Heart right ventricle (tissue), 16 donors: ENCODE measurements around the gene GASK1A. TPM values are rescaled to one million over a fixed set of nuclear protein-coding genes. Genes with fewer than 3 reads are reported as not detected.

Source experiments
- ATAC-seq, 8 donors: fragments of 200-7000 bp; cut with Tn5 transposase; one replicate each; pipeline ENCODE4 v1.9.1; 2020; ENCODE audit warnings: mild to moderate bottlenecking in 8 of 8, moderate library complexity in 8 of 8, moderate number of reproducible peaks in 1 of 8
- DNase-seq, 2 donors: peaks; one replicate each; pipeline ENCODE4 v3.0.0-alpha.2; 2020
- H3K27ac ChIP-seq, 10 donors: fragments of 200-600 bp; sonication (generic) in 2 of 10; one replicate each; pipeline versions ENCODE4 v1.5.0 to v1.8.0; 2020 to 2022; ENCODE audit warnings: mild to moderate bottlenecking in 3 of 10
- H3K27me3 ChIP-seq, 7 donors: fragments of 200-600 bp; one replicate each; pipeline ENCODE4 v1.8.0; 2021 to 2022; ENCODE audit warnings: mild to moderate bottlenecking in 2 of 7
- H3K36me3 ChIP-seq, 9 donors: fragments of 200-600 bp; sonication (generic) in 1 of 9; one replicate each; pipeline versions ENCODE4 v1.5.0 to v1.8.0; 2020 to 2022; ENCODE audit warnings: mild to moderate bottlenecking in 2 of 9
- H3K4me1 ChIP-seq, 9 donors: fragments of 200-600 bp; sonication (generic) in 1 of 9; one replicate each; pipeline versions ENCODE4 v1.5.0 to v1.8.0; 2020 to 2022; ENCODE audit warnings: mild to moderate bottlenecking in 4 of 9
- H3K4me3 ChIP-seq, 10 donors: fragments of 200-600 bp; sonication (generic) in 2 of 10; one replicate each; pipeline versions ENCODE4 v1.5.0 to v1.8.0; 2020 to 2022; ENCODE audit warnings: mild to moderate bottlenecking in 7 of 10, moderate library complexity in 2 of 10
- H3K9me3 ChIP-seq, 11 donors: fragments of 200-600 bp in 10 of 11; sonication (generic) in 2 of 11; one replicate each; pipeline versions ENCODE4 v1.5.0 to v1.8.0; 2013 to 2022; ENCODE audit warnings: mild to moderate bottlenecking in 2 of 11, control low read depth in 1 of 11, moderate library complexity in 1 of 11
- WGBS, 2 donors: extraction: QIAGEN DNeasy Blood & Tissue Kit; methylation state at CpG; one replicate each; pipeline ENCODE4 v1.1.7; 2013; ENCODE audit warnings: inconsistent platforms in 1 of 2; 5-methylcytosine and 5-hydroxymethylcytosine counted together
- intact Hi-C, 10 donors: fragments of 100-400 bp; cut with DNase I; formaldehyde crosslinking; loops; one replicate each; pipeline versions ENCODE4 v1.11.1 to v1.14.2; 2022
- polyA plus RNA-seq, 2 donors: library from polyadenylated mRNA; stranded (reverse); fragments of 200-250 nt; gene quantifications; one replicate each; pipeline ENCODE4 v1.2.3, GENCODE V29; 2013
- total RNA-seq, 10 donors: library from RNA; stranded (reverse); fragmentation: NEBNext Ultra II Directional in 3 of 10; extraction: Animal tissue kit (Norgen Biotek cat#: 25700) in 3 of 10; gene quantifications; one replicate each; pipeline versions ENCODE4 v1.2.1 to v1.2.4, GENCODE V29; 2021 to 2023
- TF ChIP-seq, protein P1 (sequence below), 9 donors: fragments of 200-600 bp; sonication (generic) in 2 of 9; IDR thresholded peaks; one replicate each; pipeline versions ENCODE4 v1.5.0 to v1.8.0; 2021 to 2022; ENCODE audit warnings: antibody characterized with exemption in 9 of 9, mild to moderate bottlenecking in 5 of 9, moderate library complexity in 1 of 9
- donor health status: Arrhythmogenic right ventricular cardiomyopathy.
- donor health status: ischemic (EF 13 %, LVEDD 7.1; RV severe dilation, severe dysfunction).
- donor health status: healthy with polysubstance abuse.
- donor health status: DM: no; HTN: yes; CAD: no.
- donor health status: DM: no; HTN: no; CAD: no.
- donor health status: ischemic (EF 25% LVEDD 6.9; RV normal size, moderate dysfunction).
- donor health status: ischemic (EF 25% LVEDD 5.7; RV mildly dilated, moderate dysfunction).
- donor health status: healthy.
- donor health status: DM: yes; HTN: yes; CAD: no.
- donor health status: Ischemic cardiomyopathy.
- donor health status: ischemic (EF 35%, LVEDD 5.7; RV mildly dilated, moderate dysfunction).
- donor health status: nonischemic (EF 11% LVEDD 7.7; RV severe dilation, severe dysfunction).
- donor health status: DM: yes; HTN: yes; CAD: no.
- donor health status: PGD.
- donor health status: ischemic (EF 29% LVEDD 5.4; RV normal size, mild dysfunction).
- donor health status: nonischemic (EF 23%, LVEDD 6.1; RV moderate dilation, normal function).

GASK1A gene
- total and polyA plus RNA-seq, 12 donors, result 0.28 to 1.5 (median 0.58) TPM

DNA sequence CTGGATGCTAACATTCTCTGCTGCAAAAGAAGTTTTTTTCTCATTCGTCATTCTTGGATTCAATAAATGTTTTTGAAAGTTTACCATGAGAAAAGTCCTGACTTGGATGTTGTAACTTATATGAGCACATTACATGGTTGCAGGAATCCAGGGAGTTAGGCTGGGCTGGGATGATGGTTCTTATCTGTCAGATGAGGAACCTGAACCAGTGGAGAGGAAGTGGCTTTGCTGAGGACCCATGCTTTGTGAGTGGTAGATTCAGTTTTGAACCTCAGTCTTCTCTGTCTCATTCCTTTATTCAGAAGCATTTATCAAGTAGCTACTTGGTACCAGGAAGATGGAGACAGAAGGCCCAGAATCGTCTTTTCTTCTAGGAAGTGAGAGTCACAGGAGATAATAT lies 3.7 kb upstream of the GASK1A start:
- H3K36me3 ChIP-seq, result no peaks in the 10 kb centered on the region
- TF ChIP-seq, protein P1, sequence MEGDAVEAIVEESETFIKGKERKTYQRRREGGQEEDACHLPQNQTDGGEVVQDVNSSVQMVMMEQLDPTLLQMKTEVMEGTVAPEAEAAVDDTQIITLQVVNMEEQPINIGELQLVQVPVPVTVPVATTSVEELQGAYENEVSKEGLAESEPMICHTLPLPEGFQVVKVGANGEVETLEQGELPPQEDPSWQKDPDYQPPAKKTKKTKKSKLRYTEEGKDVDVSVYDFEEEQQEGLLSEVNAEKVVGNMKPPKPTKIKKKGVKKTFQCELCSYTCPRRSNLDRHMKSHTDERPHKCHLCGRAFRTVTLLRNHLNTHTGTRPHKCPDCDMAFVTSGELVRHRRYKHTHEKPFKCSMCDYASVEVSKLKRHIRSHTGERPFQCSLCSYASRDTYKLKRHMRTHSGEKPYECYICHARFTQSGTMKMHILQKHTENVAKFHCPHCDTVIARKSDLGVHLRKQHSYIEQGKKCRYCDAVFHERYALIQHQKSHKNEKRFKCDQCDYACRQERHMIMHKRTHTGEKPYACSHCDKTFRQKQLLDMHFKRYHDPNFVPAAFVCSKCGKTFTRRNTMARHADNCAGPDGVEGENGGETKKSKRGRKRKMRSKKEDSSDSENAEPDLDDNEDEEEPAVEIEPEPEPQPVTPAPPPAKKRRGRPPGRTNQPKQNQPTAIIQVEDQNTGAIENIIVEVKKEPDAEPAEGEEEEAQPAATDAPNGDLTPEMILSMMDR (IDR thresholded peaks at IDR 0.05), result no peak
- intact Hi-C loops, result loop anchor here in 1 of 10 donors (10.0 kb wide), 1 partner anchor 539 kb away; no protein-coding TSS in a partner anchor
- H3K9me3 ChIP-seq, result peaks cover 0 to 28% (median 7%) of the 10 kb centered on the region in 11 donors
- H3K4me3 ChIP-seq, result no peak overlapping the region
- WGBS, 2 donors, result 81 to 83% methylated on average over 2 of the region's 2 CpGs
- DNase-seq (no peak), ATAC-seq (no peak)
- peaks cover 4 to 17% (median 10%) of the 10 kb centered on the region in 9 donors for H3K4me1 ChIP-seq
- peaks cover 0 to 22% (median 20%) of the 10 kb centered on the region in 7 donors for H3K27me3 ChIP-seq
- no peak overlapping the region for H3K27ac ChIP-seq

DNA sequence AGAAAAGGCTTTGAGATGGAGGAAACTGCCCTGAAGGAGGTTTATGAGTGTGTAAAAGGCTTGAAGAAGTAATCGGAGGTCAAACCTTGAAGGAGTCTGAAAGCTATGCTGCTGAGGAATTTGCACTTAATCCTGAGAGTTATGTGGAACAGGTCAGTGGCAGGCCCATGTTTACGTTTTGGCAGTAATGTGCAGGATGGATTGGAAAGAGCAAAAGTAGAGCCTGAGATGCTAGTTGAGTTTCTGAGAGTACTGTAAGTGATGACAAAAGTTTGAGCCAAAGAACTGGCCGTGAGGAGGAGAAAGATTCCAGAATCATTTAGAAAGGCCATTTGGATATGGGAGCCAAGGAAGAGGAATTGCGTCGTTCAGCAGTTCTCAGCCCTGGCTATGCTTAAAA lies 3.2 kb upstream of the GASK1A start:
- WGBS, 2 donors, result 91 to 93% methylated on average over 5 of the region's 5 CpGs
- Histone ChIP-seq H3K4me3 (no peak overlapping the region), H3K27ac (no peak overlapping the region), H3K9me3 (peaks cover 0 to 28% (median 7%) of the 10 kb centered on the region in 11 donors), H3K27me3 (peaks cover 0 to 27% (median 25%) of the 10 kb centered on the region in 7 donors), H3K4me1 (peaks cover 4 to 22% (median 10%) of the 10 kb centered on the region in 9 donors), H3K36me3 (no peaks in the 10 kb centered on the region)
- ATAC-seq, result no peak
- intact Hi-C loops, result loop anchor here in 1 of 10 donors (10.0 kb wide), 1 partner anchor 539 kb away; no protein-coding TSS in a partner anchor
- no peak for DNase-seq
- TF ChIP-seq, protein P1 (IDR thresholded peaks at IDR 0.05), result no peak

DNA sequence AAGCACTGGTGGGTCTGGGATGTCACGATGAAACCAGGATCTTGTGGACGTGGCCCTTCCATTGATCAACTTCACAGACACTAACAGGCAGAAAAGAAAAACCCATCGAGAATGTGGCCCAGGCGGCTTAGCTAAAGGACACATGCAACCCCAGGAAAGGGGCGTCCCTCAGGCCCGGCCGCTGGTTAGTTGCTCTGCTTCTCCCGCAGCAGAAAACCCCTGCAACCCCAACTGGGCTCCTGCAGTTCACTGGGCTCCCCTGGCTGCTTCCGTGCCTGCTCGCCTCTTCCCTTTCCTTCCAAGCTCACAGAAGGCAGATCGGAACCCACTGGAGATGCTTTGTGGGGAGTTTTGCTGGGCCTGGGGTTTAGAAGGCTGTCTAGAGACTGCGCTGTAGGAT lies 1.1 kb downstream of the GASK1A start:
- peak overlapping the region in 4 of 10 donors; percentile 50 to 69 (median 66) for H3K4me3 ChIP-seq
- H3K36me3 ChIP-seq, result no peaks in the 10 kb centered on the region
- TF ChIP-seq, protein P1 (IDR thresholded peaks at IDR 0.05), result no peak
- ATAC-seq (no peak), DNase-seq (no peak)
- peaks cover 3 to 45% (median 32%) of the 10 kb centered on the region in 7 donors for H3K27me3 ChIP-seq
- peaks cover 0 to 7% (median 0%) of the 10 kb centered on the region in 11 donors for H3K9me3 ChIP-seq
- H3K4me1 ChIP-seq, result peaks cover 4 to 24% (median 10%) of the 10 kb centered on the region in 9 donors
- intact Hi-C loops, result no loop called here
- 82% methylated on average over 12 of the region's 12 CpGs for WGBS, 2 donors
- no peak overlapping the region for H3K27ac ChIP-seq

DNA sequence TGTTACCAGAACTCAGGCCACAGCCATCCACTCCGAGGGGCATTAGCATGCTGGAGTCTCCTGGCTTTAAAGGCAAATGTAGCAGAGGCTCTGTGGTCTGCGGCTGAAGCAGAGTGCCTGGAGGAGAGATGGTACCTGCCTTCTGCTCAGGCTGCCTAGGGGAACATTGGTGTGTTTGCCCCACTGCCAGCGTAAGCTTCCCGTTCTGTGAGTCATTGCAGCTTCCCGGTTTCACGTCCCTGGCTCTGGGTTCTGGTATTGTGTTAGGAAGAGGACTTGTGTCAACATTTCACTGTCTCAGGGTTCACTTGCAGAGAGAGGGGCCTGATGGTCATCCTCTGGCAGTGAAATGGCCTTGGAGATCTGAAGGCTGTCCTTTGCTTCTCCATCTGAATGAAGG lies 1.8 kb downstream of the GASK1A start:
- ATAC-seq (peak in 1 of 8 donors; percentile 43), DNase-seq (no peak)
- WGBS, 2 donors, result 82 to 83% methylated on average over 6 of the region's 6 CpGs
- no peak overlapping the region for H3K4me3 ChIP-seq
- H3K9me3 ChIP-seq, result peaks cover 0 to 7% (median 0%) of the 10 kb centered on the region in 11 donors
- H3K36me3 ChIP-seq, result no peaks in the 10 kb centered on the region
- no peak overlapping the region for H3K27ac ChIP-seq
- H3K27me3 ChIP-seq, result peaks cover 3 to 45% (median 32%) of the 10 kb centered on the region in 7 donors
- H3K4me1 ChIP-seq, result peaks cover 4 to 24% (median 10%) of the 10 kb centered on the region in 9 donors
- TF ChIP-seq, protein P1 (IDR thresholded peaks at IDR 0.05), result no peak
- intact Hi-C loops, result no loop called here
